Lower leg skin (tissue), 3 donors: Measurements from ENCODE around the gene ACACA.

ENCODE experiments used
- CTCF ChIP-seq, 3 donors: fragments of 450-650 bp; IDR thresholded peaks; one replicate each; pipeline ENCODE4 v1.5.1; 2016; ENCODE audit warnings: antibody characterized with exemption in 3 of 3, mild to moderate bottlenecking in 3 of 3, moderate library complexity in 2 of 3
- POLR2A ChIP-seq, 2 donors: fragments of 450-650 bp; IDR thresholded peaks; one replicate each; pipeline ENCODE4 v1.6.1; 2016 to 2017; ENCODE audit warnings: antibody characterized with exemption in 2 of 2, mild to moderate bottlenecking in 1 of 2, moderate library complexity in 1 of 2

GRCh38 chr17:37384560-37385149, 22.0 kb downstream of the ACACA start:
- TF ChIP-seq CTCF (IDR thresholded peaks at IDR 0.05), result no peak
- TF ChIP-seq POLR2A (IDR thresholded peaks at IDR 0.05), result no peak
